OCI-LY1 (cell line): ENCODE results near the gene U2AF1L4.

Source experiments
- CTCF ChIP-seq: fragments of 200-600 bp; sonication (generic), shearing (Covaris generic); IDR thresholded peaks from 2 replicates; pipeline ENCODE4 v1.5.1; 2017; ENCODE audit warnings: mild to moderate bottlenecking, antibody characterized with exemption, low read length, moderate library complexity, mixed read lengths
- EZH2 ChIP-seq: fragments of 200-600 bp; sonication (generic), shearing (Covaris generic); IDR thresholded peaks from 2 replicates; pipeline ENCODE4 v1.8.0; 2017; ENCODE audit warnings: borderline replicate concordance, mixed run types, mild to moderate bottlenecking, antibody characterized with exemption, low read length, moderate library complexity, mixed read lengths

- TF ChIP-seq CTCF (no peak), EZH2 (no peak)
Observed at GRCh38 chr19:35719402-35720162, 25.6 kb downstream of the U2AF1L4 start.
